Stimulated activated CD4-positive, alpha-beta T cell treated with anti-CD3 and anti-CD28 coated beads, Interleukin-15, amount 100 ng/mL, for 1 hour (primary cell): ENCODE measurements around the gene ASMTL.

Source experiments
- DNase-seq, 2 donors: peaks; one replicate each; pipeline ENCODE4 v3.0.0-alpha.2; 2020; ENCODE audit warnings: low read depth in 1 of 2, low spot score in 1 of 2

ASMTL gene

DNA sequence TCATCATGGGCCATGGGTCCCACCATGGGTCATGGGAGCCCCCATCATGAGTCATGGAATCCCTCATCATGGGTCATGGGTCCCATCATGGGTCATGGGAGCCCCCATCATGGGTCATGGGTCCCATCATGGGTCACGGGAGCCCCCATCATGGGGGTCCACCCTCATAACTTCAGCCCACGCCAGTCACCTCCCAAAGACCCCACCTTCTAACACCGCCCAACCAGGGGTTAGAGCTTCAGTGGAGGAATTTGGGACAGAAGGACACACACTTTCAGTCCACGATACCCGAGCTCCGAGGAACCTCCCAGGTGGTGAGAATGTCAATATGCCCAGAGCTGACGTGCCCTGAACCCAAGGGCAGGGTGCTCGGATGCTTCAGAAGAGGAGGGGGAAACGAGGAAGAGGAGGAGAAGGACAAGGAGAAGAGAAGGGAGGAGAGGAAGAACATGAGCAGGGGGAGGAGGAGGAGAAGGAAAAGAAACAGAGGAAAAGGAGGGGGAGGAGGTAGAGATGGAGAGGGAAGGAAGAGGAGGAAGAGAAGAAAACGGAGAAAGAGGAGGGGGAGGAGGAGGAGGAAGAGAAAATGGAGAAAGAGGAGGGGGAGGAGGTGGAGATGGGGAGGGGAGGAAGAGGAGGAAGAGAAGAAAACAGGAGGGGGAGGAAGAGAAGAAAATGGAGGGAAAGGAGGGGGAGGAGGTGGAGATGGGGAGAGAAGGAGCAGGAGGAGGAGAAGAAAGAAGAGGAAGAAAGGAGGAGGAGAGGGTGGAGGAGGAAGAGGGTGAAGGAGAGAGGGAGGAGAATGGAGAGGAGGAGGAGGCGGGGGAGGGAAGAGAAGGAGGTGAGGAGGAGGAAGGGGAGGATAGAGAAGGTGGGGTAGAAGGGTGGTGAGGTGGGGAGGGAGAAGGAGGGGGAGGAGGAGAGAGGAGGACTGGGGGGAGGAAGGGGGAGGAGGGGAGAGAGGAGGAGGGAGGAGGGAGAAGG is 98.4 kb downstream of the ASMTL start:
- no peak for DNase-seq
